Medulla oblongata (tissue), 1 donor: ENCODE results near the gene SAXO1.
A peak's percentile ranks its signal among the peaks of the same experiment; 100 is the strongest.
"Not testable (repeated sequence)": the region's sequence is repeated elsewhere in the genome, so short reads cannot be mapped to it uniquely, and the experiment has no call there.

Experiments
- DNase-seq: peaks from one replicate; pipeline ENCODE4 v3.0.0-alpha.2; 2015; ENCODE audit errors: extremely low spot score

Gene SAXO1

DNA sequence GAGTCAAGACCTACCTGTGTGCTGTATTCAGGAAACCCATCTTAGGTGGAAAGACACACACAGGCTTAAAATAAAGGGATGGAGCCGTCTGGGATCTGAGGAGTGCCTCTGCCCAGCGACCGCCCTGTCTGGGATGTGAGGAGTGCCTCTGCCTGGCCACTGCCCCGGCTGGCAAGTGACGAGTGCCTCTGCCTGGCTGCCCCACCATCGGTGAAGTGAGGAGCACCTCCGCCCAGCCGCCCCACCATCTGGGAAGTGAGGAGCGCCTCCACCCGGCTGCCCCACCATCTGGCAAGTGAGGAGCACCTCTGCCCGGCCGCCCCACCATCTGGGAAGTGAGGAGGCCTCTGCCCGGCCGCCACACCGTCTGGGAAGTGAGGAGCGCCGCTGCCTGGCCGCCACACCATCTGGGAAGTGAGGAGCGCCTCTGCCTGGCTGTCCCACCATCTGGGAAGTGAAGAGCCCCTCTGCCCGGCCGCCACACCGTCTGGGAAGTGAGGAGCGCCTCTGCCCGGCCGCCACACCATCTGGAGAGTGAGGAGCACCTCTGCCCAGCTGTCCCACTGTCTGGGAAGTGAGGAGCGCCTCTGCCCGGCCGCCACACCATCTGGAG lies 33.7 kb downstream of the SAXO1 start:
- DNase-seq = no peak

DNA sequence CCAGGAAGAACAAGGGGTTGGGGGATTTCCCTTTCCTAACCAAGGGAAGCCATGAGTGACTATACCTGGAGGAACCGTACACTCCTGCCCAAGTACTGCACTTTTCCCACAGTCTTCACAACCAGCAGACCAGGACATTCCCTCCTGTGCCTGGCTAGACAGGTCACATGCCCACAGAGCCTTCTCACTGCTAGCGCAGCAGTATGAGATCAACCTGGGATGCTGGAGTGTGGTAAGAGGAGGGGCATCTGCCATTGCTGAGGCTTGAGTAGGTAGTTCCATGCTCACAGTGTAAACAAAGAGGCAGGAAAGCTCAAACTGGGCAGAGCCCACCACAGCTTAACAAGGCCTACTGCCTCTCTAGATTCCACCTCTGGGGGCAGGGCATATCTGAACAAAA lies 35.9 kb downstream of the SAXO1 start:
- DNase-seq = no peak

DNA sequence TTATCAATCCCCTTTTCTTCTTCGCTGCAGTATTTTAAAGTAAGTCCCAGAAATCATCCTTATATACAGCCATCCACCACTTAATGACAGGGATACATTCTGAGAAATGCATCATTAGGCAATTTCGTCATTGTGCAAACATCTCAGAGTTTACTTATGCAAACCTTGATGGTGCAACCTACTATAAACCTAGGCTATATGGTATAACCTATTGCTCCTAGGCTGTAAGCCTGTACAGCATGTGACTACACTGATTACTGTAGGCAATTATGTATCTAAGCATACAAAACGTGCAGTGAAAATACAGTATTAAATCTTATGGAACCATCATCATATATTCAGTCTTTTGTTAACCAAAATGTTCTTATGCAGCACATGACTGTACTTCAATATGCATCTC lies 36.8 kb downstream of the SAXO1 start:
- DNase-seq = no peak

DNA sequence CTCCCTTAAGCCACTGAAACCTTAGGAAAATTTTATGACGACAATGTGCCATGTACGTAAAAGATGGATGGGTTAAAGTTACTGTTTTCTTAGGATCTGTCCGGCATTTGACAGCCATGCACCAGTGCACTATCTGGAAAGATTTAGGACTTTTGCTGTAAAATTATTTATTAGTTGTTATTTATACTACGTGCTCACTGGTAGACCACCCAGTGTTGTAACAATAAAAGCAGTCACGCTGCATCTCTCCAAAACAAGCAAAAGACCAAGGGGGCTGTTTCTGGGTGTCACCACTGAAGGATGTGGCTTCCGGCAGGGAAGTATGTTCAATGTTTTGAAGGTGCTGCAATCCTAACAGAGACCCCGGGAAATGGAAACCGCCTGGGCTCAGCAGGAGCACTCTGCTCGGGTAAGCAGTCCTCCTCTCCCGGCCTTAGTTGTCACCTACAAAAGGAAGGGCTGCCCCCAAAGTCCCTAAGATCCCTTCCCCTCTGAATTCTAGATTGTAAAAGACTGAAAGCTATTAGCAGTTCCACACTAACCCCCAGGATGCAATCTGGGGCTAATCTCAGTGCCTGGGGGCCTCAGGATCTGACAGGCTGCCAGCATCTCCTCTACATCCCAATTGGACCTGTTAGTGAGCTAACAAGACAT lies 38.6 kb downstream of the SAXO1 start:
- DNase-seq = no peak

DNA sequence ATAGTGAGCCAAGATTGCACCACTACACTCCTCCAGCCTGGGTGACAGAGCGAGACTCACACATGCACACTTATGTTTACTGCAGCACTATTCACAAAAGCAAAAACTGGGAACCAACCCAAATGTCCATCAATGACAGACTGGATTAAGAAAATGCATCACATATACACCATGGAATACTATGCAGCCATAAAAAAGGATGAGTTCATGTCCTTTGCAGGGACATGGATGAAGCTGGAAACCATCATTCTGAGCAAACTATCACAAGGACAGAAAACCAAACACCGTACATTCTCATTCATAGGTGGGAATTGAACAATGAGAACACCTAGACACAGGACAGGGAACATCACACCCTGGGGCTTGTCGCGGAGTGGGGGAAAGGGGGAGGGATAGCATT lies 41.8 kb downstream of the SAXO1 start:
- not testable (repeated sequence) for DNase-seq

DNA sequence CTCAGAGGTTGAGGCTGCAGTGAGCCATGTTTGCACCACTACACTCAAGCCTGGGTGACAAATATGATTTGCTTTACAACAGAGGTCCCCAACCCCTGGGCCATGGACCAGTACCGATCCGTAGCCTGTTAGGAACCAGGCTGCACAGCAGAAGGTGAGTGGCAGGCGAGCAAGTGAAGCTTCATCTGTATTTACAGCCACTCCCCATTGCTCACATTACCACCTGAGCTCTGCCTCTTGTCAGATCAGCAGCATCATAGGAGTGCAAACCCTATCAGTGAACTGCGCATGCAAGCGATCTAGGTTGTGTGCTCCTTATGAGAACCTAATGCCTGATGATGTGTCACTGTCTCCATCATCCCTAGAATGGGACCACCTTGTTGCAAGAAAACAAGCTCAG lies 42.5 kb downstream of the SAXO1 start:
- DNase-seq = no peak

DNA sequence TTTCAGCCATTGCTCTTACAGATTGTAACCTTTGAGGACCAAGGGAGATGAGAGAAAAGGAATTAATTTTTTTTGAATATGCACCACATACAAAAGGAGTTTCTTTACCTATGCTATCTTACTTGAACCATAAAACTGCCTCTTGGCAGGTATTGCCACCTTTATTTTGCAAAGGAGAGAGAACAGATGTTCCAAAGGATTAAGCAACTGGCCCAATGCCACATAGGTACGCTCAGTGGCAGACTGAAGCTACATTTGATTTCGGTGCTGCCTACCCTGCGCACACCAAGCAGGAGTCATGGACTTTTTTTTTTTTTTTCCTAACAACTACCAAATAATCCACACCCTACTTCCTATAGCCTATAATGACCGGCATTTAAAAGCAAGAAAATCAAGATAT lies 43.1 kb downstream of the SAXO1 start:
- DNase-seq = no peak

DNA sequence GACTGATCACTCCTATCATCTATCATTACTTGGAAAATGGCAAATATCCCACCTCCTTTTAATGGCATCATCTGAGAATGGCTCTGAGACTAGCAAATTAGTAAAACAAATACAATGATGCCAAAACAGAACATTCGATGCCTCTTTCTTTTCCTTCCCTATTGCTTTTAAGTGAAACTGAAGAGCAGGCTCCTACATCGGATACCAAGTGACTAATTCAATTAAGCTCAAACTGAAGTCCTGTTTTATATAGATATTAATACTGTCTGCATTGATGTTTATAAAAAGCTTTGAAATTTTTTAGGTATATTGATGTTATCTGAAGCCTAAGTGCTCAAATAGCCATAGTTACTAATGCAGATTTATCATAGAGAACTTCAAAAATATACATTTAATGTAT lies 43.9 kb downstream of the SAXO1 start:
- DNase-seq = no peak

DNA sequence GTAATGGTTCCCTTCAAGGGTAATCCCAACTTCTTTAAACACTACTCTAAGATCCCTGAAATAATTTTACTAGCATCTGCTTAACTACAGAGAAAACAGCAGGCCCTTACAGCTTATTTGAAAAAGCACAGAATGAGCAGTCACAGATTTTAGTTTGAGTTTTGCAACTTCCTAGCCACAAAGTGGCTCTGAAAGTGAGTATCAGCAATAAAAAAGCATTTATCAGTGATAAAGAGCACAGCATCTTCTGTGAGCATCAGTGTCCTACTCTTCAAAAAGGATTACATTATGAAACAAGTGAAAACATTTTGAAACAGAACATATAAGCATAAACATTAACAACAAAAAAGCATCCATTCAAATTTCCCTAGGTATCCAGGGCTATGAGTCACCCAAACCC lies 45.0 kb downstream of the SAXO1 start:
- no peak for DNase-seq

DNA sequence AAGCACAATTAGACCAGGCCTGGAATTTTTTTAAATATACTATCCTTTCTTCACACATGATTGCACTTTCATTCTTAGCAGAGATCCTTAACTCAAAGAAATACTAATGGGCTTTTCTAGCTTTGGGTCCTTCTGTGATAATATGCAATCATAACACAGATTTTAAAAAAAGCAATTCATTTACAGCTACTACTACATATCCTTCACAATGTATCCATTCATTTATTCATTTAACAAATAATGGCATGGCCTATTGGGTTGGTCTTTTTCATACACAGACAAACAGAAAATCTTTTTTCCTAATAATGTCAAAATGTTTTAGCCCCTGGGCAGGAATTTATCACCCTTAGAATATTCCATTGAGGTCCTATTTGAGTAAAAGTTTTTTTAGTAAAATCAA lies 47.0 kb downstream of the SAXO1 start:
- no peak for DNase-seq

DNA sequence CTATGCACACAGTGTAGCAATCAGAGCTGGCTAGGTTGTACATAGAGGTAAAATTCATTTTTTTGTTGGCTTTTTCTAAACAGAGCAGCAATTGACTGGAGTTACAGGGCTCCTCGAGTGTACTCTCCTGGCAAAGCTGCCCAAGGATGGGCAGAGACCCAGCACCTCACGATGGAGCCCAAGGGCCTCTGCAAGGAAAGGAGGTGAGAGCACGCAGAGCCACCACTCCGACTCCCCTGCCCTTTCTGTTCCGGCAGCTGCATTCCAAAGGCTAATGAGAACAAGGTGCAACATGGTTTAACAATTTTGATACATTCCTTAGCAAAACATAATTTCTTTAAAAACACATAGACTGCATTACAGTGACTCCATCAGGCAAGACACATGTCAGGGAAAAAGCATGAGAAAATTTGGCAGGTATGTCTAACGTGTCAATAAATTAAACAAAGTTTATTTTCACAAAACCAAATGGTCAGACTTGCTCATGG lies 47.5 kb downstream of the SAXO1 start:
- peak; percentile 27 for DNase-seq

DNA sequence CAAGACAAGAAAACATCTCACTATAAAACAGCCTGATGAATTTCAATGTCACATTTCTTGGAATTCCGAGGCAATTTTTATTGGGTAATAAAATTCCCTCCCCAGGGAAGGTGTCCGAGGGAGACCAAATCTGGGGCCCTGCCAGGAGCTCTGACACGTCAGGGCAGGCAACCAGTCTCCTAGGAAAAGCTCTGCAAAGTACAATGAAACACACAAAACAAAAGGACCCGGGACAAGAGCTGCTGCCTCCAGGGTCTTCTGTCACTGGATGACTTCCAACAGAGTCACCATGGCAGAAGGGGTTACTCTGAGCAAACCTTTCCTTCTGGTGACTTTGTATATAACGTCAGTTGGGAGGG lies 50.8 kb downstream of the SAXO1 start:
- peak; percentile 28 for DNase-seq

DNA sequence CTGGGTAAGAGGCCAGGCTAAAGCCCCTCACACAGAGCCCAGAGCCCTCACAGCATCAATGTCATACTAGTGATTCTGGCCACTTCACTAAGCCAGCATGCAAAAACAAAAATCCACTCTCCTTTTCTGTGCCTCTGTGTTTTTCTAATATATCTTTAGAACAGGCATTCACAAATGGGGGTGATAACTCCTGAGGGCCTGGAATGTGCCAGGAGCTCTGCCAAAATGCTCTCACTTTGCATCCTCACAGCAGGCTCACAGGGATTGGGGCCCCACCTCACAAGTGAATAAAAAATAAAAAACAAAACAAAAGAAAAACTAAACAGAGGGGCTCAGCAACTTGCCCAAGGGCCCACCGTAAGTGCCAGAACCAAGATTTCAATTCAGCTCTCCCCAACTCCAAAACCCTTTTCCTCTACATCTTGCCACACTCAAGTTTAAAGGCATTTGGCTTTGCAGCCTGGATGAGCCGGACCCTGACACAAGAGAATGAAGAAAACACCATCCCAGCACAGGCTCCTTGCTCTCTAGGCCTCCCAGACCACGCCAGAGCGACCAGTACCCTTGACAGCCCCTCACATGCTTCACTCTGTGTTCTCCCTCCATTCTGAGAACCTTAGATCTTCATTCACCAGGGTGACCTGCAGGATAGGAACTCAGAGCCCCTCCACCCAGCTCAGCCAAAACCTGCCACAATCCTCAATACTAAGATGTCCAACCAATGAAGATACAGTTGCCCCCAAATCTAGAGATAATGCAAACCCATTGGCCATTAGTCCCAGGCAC lies 51.3 kb downstream of the SAXO1 start:
- DNase-seq = no peak

DNA sequence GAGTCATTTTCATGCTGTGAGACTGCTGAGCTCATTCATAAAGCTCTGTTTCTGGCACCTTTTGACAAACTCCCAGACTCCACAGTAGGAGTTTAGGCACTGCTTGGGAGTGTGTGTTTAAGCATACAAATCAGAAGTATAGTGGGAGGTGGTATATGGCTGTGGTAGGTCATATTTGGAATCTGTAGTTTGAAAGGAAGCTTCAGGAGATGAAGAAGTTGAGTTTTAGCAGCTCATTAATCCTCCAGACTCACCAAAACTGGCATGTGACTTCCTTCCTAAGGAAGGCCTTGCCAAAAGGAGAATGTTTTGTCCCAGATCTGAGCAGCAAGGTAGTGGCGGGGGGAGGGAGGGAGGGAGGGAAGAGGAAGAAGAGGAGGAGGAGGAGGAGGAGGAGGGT lies 52.8 kb downstream of the SAXO1 start:
- DNase-seq = peak; percentile 38

DNA sequence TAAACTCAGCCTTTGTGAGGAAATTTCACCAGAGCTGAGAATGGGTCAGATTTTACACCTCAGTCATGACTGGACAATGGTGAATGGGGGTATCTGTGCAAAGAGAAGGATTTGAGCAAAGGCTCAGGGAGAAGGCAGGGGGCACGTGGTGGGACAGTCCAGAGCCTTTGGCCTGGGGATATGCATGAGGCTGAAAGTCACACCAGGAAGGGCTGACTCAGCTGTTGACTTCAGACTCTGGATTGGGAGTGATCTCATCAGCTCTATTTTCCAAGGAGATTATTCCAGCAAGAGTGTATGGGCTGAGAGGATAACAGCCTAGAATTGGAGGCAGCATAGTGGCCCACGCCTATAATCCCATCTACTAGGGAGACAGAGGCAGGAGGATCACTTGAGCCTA lies 53.6 kb downstream of the SAXO1 start:
- no peak for DNase-seq

DNA sequence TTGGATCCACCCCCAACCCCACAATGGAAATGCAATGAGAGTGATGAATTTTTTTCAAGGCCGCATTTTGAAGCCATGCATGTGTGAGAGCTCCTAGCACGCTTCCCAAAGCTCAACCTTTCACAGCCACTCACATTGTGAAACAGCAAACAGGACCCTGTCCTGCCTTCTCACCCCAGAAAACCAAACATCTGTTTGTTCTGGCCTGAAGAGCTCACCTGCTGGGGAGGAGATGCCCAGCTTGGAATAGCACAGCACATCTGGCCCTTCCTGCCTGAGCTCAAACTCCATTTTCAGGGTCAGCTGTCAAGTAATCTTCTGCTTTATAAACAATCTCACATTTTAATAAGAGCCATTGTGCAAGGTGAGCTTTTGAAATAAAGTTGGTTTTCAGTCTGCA lies 54.8 kb downstream of the SAXO1 start:
- DNase-seq = no peak

DNA sequence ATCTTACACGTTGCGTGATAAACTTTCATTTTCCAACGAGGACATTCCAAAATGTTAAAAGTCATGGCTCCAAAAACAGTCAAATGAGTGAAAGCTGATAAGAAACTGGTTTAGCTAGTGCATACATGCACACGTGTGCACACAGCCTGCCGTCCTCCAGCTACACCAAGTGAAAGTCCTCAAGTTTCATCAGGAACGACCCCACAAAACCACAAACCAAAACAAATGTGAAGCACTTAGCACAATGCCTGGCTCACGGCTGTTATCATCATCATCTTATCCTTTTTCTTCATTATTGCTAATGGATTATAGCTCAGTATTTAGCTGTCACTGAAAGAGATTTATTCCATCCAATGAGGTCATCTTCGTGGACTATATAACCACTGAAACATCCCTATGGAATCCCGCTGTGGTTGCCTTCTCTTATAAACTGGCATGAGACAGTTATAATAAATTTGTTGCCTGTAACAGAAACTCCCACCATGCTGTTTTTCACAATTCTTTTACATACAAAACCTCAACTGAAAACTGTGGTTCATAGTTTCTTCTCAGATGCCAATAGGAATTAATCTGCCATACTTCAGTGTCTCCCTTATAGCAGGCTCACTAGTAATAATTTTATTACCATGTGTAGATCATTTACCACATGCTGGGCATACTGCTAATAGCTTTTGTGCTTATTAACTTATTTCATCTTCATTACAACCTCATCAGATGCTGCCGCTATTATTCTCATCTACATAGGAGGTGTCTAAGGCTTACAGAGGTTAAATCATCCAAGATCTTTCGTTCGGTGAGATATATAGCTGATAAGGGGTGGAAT lies 56.1 kb downstream of the SAXO1 start:
- DNase-seq = no peak

DNA sequence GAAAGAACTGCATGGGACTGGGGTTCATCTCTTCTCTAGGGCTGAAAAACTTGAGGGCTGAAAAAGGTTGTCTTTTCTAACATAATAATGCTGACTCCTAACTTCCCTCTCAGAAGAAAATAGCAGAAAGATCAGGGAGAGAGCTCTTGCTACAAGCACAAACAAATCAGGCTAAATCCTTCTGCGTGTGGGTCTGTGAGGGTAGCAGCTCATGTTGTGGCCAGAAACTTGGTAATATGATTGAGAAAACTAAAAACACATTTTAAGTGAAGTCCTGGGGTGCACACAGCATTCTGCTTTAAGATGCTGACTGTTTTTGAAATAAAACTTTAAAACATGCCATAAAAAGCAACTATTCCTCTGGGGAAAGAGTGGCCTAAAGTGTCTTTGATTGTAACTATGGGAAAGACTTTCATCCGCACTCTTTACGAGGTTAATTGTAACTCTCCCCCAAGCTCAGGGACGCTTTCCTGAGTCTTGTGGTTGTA lies 56.7 kb downstream of the SAXO1 start:
- no peak for DNase-seq

DNA sequence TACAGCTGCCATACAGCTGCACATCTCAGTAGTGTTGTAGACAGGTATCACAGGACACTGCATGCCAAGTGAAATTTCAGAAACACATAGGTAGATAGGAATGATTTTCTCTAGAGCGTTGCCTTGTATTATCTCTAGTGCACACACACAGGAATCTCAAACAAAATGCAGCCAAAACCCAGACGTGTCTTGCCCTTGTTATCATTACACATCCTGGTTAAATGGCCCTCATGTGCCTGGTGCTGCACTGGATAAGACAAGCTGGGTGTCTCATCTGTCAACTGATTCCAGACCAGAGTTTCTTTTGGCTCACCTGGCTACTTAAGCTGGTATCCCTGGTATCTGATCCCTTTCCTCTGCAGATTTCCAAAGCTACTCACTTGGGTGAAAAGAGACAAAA lies 59.7 kb downstream of the SAXO1 start:
- no peak for DNase-seq

DNA sequence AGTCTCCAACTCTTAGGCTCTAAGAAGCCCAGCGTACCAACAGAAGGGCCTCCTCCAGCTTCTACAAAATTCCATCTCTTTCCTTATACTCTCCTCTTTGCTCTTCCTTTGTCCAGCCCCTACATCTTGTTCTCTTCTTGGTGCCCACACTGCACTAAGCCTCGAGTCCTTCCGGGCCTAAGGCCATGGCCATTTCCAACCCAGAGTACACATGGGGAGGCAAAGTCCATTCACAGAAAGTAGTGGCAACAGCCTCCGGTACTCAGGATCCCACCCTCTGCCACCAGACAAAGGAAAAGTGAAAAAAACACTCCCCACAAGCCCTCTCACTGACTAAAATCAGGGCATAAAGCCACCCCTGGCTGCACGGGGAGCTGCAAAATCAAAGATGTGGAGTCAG lies 60.3 kb downstream of the SAXO1 start:
- DNase-seq = no peak

DNA sequence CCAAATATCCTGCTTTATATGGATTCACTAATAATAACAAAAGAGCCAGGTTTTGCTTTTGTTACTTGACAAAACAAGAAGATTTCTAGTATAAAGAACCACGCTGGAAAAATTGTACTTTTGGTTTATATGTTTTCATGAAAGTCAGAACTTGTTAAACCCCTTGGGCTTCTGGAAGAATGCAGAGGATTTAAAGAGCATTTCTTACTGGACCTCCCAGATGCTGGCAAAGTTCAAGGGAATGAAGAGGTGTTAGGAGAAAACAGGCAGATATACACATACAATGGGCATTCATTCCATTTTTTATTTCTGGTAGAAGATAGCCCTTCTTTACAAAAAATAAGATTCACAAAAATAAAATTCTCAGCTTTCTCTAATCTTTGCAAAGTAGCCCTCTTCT lies 61.1 kb downstream of the SAXO1 start:
- DNase-seq = no peak

DNA sequence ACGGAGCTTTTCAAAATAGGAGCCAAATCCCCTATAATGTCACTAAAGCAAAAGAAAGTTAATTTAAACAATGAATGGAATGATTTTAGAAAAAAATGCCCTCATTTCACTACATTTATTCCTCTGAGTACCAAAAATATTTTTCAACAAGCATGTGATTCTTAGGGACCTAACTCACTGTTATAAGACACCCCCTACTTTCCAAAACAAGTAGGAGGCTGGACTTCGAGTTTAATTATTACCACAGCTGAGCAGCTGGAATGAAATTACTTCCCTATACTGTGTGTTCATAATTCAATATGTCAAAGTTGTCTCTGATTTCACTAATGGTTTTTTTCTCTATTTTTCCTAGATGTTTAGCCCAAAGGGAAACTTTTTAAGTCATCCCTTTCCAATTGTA lies 61.6 kb downstream of the SAXO1 start:
- no peak for DNase-seq
